PFSK-1 (cell line): ENCODE data around the gene AP1S1.

Experiments used
- FOXP2 ChIP-seq: optimal IDR thresholded peaks from 2 replicates; pipeline ENCODE3; 2011; ENCODE audit warnings: borderline replicate concordance, control low read depth, inconsistent platforms; ENCODE audit not compliant: insufficient read depth; ENCODE audit errors: extremely low read length, extremely low read depth
- POLR2AphosphoS5 ChIP-seq: IDR thresholded peaks from 2 replicates; pipeline ENCODE4 v1.6.1; 2012; ENCODE audit warnings: low read depth, mild to moderate bottlenecking, control low read depth, low read length, moderate library complexity
- SIN3A ChIP-seq: IDR thresholded peaks from 2 replicates; pipeline ENCODE4 v1.6.1; 2012; ENCODE audit warnings: mild to moderate bottlenecking, low read length, moderate library complexity, borderline replicate concordance; ENCODE audit not compliant: insufficient read depth
- TAF1 ChIP-seq: IDR thresholded peaks from 2 replicates; pipeline ENCODE4 v1.6.1; 2012; ENCODE audit warnings: low read length, control low read depth, borderline replicate concordance; ENCODE audit not compliant: insufficient read depth
- TF ChIP-seq, protein P1 (sequence below), 2 experiments: IDR thresholded peaks; 2 replicates each; pipeline versions ENCODE4 v1.6.1 to v1.8.0; 2011 to 2012; ENCODE audit warnings: low read depth in 2 of 2, low read length in 2 of 2, control low read depth in 1 of 2, inconsistent platforms in 1 of 2, mild to moderate bottlenecking in 1 of 2, moderate library complexity in 1 of 2; ENCODE audit not compliant: insufficient read depth in 1 of 2

The AP1S1 gene

DNA sequence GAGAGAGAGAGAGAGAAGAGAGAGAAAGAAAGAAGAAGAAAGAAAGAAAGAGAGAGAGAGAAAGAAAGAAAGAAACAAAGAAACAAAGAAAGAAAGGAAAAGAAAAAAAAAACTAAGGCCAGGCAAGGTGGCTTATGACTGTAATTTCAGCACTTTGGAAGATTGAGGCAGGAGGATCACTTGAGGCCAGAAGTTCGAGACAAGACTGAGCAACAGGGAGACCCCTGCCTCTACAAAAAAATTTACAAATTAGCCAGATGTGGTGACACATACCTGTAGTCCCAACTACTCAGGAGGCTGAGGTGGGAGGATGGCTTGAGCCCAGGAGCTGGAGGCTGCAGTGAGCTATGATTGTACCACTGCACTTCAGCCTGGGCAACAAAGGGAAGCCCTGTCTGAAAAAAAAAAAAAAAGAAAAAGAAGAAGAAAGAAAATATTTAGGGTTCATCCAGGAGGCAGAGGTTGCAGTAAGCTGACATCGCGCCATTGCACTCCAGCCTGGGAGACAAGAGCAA, 24.6 kb upstream of the AP1S1 start:
- TF ChIP-seq TAF1 (no peak), FOXP2 (no peak), SIN3A (no peak), POLR2AphosphoS5 (no peak)
- TF ChIP-seq, protein P1, sequence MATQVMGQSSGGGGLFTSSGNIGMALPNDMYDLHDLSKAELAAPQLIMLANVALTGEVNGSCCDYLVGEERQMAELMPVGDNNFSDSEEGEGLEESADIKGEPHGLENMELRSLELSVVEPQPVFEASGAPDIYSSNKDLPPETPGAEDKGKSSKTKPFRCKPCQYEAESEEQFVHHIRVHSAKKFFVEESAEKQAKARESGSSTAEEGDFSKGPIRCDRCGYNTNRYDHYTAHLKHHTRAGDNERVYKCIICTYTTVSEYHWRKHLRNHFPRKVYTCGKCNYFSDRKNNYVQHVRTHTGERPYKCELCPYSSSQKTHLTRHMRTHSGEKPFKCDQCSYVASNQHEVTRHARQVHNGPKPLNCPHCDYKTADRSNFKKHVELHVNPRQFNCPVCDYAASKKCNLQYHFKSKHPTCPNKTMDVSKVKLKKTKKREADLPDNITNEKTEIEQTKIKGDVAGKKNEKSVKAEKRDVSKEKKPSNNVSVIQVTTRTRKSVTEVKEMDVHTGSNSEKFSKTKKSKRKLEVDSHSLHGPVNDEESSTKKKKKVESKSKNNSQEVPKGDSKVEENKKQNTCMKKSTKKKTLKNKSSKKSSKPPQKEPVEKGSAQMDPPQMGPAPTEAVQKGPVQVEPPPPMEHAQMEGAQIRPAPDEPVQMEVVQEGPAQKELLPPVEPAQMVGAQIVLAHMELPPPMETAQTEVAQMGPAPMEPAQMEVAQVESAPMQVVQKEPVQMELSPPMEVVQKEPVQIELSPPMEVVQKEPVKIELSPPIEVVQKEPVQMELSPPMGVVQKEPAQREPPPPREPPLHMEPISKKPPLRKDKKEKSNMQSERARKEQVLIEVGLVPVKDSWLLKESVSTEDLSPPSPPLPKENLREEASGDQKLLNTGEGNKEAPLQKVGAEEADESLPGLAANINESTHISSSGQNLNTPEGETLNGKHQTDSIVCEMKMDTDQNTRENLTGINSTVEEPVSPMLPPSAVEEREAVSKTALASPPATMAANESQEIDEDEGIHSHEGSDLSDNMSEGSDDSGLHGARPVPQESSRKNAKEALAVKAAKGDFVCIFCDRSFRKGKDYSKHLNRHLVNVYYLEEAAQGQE (IDR thresholded peaks at IDR 0.05; ENCODE audit: insufficient read depth in 1 of 2, low read depth in 2 of 2, low read length in 2 of 2) = no peak

DNA sequence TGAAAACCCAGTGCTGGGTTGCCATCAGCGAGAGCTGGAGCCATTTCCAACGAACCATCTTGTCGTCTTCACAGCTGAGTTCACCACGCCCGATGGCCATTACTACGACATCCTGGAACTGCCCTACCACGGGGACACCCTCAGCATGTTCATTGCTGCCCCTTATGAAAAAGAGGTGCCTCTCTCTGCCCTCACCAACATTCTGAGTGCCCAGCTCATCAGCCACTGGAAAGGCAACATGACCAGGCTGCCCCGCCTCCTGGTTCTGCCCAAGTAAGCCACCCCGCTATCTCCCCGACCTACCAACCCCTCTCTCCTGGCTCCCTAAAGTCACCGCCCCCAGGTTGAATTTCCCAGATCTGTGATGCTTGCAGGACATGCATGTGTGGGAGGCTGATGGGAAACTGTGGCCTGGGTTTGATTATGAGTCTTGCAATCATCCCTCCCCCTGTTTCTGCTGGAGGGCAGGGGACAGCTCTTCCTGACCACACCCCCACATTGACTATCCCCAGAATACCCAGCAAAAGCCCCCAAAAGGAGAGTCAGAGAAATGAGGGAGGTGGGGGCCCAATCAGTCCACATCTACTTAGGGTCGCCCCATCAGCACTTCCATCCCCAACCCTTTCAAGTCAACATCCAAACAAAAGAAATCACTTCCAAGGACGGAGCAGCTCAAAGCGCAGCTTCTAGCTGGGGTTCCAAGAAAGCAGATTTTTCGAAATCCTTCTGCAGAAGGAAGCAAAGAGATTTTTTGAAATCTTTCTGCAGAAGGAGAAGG, 20.5 kb upstream of the AP1S1 start:
- TF ChIP-seq, protein P1 (IDR thresholded peaks at IDR 0.05; ENCODE audit: insufficient read depth in 1 of 2, low read depth in 2 of 2, low read length in 2 of 2) = no peak
- TF ChIP-seq SIN3A (no peak), POLR2AphosphoS5 (no peak), TAF1 (no peak), FOXP2 (no peak)

GRCh38 chr7:101134399-101134980, 19.8 kb upstream of the AP1S1 start:
- TF ChIP-seq, protein P1 (IDR thresholded peaks at IDR 0.05; ENCODE audit: insufficient read depth in 1 of 2, low read depth in 2 of 2, low read length in 2 of 2) = no peak
- TF ChIP-seq SIN3A (no peak), POLR2AphosphoS5 (no peak), TAF1 (no peak), FOXP2 (no peak)

GRCh38 chr7:101137651-101138212, 16.5 kb upstream of the AP1S1 start:
- no peak for TF ChIP-seq TAF1
- TF ChIP-seq POLR2AphosphoS5 = no peak
- TF ChIP-seq, protein P1 (IDR thresholded peaks at IDR 0.05; ENCODE audit: insufficient read depth in 1 of 2, low read depth in 2 of 2, low read length in 2 of 2) = no peak
- no peak for TF ChIP-seq FOXP2
- no peak for TF ChIP-seq SIN3A
